ENCODE data around the gene FICD.
A peak's percentile ranks its signal among the peaks of the same experiment; 100 is the strongest.

The FICD gene

DNA sequence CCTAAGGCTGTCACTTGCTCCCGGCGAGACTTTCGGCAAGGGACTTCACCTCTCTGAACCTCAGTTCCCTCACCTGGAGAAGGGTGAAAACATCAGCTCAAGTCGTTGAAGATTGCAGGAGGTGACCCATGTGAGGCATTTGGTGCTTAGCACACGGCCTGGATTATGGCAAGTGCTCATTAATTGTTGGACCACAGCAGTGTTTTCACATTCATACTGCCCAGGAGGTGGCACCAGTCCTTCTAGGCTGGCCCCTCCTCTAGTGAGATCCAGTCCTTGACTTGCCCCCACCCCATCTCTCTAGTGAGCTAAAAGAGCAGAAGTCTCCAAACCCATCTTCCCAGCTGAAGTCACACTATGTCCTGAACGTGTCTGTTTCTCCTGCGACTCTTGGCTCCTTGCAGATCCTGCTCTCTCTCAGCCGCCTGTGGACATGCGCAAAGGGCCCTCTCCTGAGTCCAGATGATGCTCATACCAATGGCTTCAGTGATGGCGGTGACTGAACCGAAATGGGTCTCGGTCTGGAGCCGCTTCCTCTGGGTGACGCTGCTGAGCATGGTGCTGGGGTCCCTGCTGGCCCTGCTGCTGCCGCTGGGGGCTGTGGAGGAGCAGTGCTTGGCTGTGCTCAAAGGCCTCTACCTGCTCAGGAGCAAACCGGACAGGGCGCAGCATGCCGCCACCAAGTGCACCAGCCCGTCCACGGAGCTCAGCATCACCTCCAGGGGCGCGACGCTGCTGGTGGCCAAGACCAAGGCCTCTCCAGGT is 1.6 kb downstream of the FICD start:
- no peak for FAIRE-seq
- no peak for TF ChIP-seq POU2F2 (IDR thresholded peaks at IDR 0.05; ENCODE audit: low read depth, low read length)
- no peak for TF ChIP-seq POLR2A (IDR thresholded peaks at IDR 0.05; ENCODE audit: low read depth, low read length)
- no peak for TF ChIP-seq PAX5 (IDR thresholded peaks at IDR 0.05; ENCODE audit: insufficient read depth, low read length, severe bottlenecking)
- no peak for TF ChIP-seq POLR2AphosphoS5 (IDR thresholded peaks at IDR 0.05; ENCODE audit: low read depth, low read length)
- TF ChIP-seq TAF1 (IDR thresholded peaks at IDR 0.05; ENCODE audit: low read depth, low read length), result no peak
- TF ChIP-seq SPI1 (IDR thresholded peaks at IDR 0.05; ENCODE audit: low read depth, low read length), result no peak
- DNase-seq (ENCODE audit: insufficient read length, low spot score), result no peak

DNA sequence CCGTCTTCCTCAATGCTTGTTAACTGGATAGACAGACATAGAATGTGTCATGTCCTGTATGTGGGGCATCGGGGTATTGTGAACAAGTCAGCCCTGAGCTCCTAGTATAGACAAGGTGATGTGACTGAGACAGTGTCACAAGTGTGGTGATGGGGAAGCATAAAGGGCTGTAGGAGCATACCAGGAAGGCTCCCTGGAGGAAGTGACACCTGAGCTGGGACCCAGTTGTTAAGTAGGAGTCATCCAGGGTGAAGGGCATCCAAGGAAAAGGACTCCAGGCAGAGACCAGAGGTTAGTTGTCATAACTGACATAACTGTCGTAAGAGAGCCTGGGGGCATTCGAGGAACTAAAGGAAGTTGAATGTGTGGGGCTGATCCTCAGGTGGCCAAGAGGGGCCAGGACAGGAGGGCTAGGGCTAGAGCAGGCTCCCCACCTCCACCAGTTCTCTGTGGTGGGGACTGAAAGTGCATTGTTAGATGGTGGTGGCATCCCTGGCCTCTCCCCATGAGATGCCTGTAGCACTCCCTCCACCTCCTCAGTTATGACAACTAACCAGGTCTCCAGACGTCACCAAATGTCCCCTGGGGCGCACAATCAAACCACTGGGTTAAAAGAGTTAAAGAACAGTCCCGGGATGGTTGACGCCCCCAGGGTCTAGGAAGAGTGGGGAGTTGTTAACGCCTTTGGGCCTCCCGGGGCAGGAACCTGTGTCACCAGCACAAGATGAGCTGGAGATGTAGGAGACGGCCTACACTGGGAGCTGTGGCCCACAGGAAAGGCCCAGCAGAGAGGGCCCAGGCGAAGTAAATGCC is 2.4 kb downstream of the FICD start:
- DNase-seq (ENCODE audit: insufficient read length, low spot score) (no peak), FAIRE-seq (no peak)
- TF ChIP-seq TAF1 (IDR thresholded peaks at IDR 0.05; ENCODE audit: low read depth, low read length) (no peak), POLR2A (IDR thresholded peaks at IDR 0.05; ENCODE audit: low read depth, low read length) (no peak), SPI1 (IDR thresholded peaks at IDR 0.05; ENCODE audit: low read depth, low read length) (no peak), POU2F2 (IDR thresholded peaks at IDR 0.05; ENCODE audit: low read depth, low read length) (no peak), PAX5 (IDR thresholded peaks at IDR 0.05; ENCODE audit: insufficient read depth, low read length, severe bottlenecking) (no peak), POLR2AphosphoS5 (IDR thresholded peaks at IDR 0.05; ENCODE audit: low read depth, low read length) (no peak)

DNA sequence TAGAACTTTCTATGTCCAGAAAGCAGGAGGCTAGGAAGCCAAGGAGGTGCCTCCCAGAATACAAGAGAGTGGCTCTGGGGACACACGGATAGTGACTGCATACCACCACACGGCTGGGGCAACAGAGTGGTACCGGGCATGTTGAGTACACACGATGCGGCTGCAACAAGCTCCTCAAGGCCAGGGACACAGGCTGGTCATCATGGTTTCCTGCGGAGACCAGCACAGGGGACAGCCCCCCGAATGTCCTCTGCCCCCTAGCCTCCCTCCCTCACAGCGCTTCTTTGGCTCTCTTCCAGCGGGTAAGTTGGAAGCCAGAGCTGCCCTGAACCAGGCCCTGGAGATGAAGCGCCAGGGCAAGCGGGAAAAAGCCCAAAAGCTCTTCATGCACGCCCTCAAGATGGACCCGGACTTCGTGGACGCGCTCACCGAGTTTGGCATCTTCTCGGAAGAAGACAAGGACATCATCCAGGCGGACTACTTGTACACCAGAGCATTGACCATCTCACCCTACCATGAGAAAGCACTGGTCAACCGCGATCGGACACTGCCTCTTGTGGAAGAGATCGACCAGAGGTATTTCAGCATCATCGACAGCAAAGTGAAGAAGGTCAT is 3.1 kb downstream of the FICD start:
- no peak for FAIRE-seq
- TF ChIP-seq POLR2AphosphoS5 (IDR thresholded peaks at IDR 0.05; ENCODE audit: low read depth, low read length) (no peak), PAX5 (IDR thresholded peaks at IDR 0.05; ENCODE audit: insufficient read depth, low read length, severe bottlenecking) (no peak), TAF1 (IDR thresholded peaks at IDR 0.05; ENCODE audit: low read depth, low read length) (no peak), SPI1 (IDR thresholded peaks at IDR 0.05; ENCODE audit: low read depth, low read length) (no peak), POLR2A (IDR thresholded peaks at IDR 0.05; ENCODE audit: low read depth, low read length) (peak; percentile 6; the same call in 1 of the 2 replicates), POU2F2 (IDR thresholded peaks at IDR 0.05; ENCODE audit: low read depth, low read length) (no peak)

DNA sequence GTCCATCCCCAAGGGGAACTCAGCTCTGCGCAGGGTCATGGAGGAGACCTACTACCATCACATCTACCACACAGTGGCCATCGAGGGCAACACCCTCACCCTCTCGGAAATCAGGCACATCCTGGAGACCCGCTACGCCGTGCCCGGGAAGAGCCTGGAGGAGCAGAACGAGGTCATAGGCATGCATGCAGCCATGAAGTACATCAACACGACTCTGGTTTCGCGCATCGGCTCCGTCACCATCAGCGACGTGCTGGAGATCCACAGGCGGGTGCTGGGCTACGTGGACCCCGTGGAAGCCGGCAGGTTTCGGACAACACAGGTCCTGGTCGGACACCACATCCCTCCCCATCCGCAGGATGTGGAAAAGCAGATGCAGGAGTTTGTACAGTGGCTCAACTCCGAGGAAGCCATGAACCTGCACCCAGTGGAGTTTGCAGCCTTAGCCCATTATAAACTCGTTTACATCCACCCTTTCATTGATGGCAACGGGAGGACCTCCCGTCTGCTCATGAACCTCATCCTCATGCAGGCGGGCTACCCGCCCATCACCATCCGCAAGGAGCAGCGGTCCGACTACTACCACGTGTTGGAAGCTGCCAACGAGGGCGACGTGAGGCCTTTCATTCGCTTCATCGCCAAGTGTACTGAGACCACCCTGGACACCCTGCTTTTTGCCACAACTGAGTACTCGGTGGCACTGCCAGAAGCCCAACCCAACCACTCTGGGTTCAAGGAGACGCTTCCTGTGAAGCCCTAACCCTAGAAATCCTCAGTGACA is 3.8 kb downstream of the FICD start:
- FAIRE-seq, result no peak
- no peak for DNase-seq (ENCODE audit: insufficient read length, low spot score)
- 0 out of 2 replicates have a peak, but pooled peaks have one; percentile 8 for TF ChIP-seq POLR2AphosphoS5 (IDR thresholded peaks at IDR 0.05; ENCODE audit: low read depth, low read length)
- no peak for TF ChIP-seq PAX5 (IDR thresholded peaks at IDR 0.05; ENCODE audit: insufficient read depth, low read length, severe bottlenecking)
- 0 out of 2 replicates have a peak, but pooled peaks have one; percentile 7 for TF ChIP-seq POLR2A (IDR thresholded peaks at IDR 0.05; ENCODE audit: low read depth, low read length)
- TF ChIP-seq SPI1 (IDR thresholded peaks at IDR 0.05; ENCODE audit: low read depth, low read length), result no peak
- TF ChIP-seq TAF1 (IDR thresholded peaks at IDR 0.05; ENCODE audit: low read depth, low read length), result no peak
- TF ChIP-seq POU2F2 (IDR thresholded peaks at IDR 0.05; ENCODE audit: low read depth, low read length), result no peak

More for the DNA sequence above, 3.1 kb downstream of the FICD start:
- DNase-seq (ENCODE audit: insufficient read length, low spot score), result no peak

- DNase-seq (ENCODE audit: insufficient read length, low spot score) (no peak), FAIRE-seq (peak; percentile 40)
- TF ChIP-seq TAF1 (IDR thresholded peaks at IDR 0.05; ENCODE audit: low read depth, low read length) (no peak), POU2F2 (IDR thresholded peaks at IDR 0.05; ENCODE audit: low read depth, low read length) (no peak)
Measured at GRCh38 chr12:108519558-108519957, 4.5 kb downstream of the FICD start.

GRCh38 chr12:108523365-108523764 is 8.3 kb downstream of the FICD start:
- no peak for TF ChIP-seq PAX5 (IDR thresholded peaks at IDR 0.05; ENCODE audit: insufficient read depth, low read length, severe bottlenecking)
- no peak for TF ChIP-seq POLR2A (IDR thresholded peaks at IDR 0.05; ENCODE audit: low read depth, low read length)
- TF ChIP-seq POLR2AphosphoS5 (IDR thresholded peaks at IDR 0.05; ENCODE audit: low read depth, low read length), result no peak
- TF ChIP-seq SPI1 (IDR thresholded peaks at IDR 0.05; ENCODE audit: low read depth, low read length), result no peak
- no peak for TF ChIP-seq TAF1 (IDR thresholded peaks at IDR 0.05; ENCODE audit: low read depth, low read length)
- TF ChIP-seq POU2F2 (IDR thresholded peaks at IDR 0.05; ENCODE audit: low read depth, low read length), result no peak
- FAIRE-seq, result no peak
- DNase-seq (ENCODE audit: insufficient read length, low spot score), result no peak

DNA sequence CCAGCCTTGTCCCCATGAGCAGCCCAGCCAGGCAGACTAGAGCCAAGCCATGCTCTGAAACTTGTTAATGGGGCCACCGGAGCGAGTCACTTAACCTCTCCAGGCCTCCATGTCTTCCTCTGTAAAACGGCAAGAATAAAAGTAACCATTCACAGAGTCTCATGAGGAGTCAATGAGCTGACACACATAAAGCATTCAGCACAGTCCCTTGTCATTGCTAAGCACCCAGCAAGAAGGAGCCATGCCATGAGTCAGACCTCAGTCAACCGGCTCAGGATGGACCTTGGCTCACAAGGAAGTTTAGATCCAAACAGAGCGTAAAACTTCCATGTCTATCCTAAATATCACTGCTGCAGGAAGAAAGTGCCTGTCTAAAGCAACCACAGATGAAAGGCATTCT is 10.6 kb downstream of the FICD start:
- DNase-seq (ENCODE audit: insufficient read length, low spot score), result no peak
- TF ChIP-seq TAF1 (IDR thresholded peaks at IDR 0.05; ENCODE audit: low read depth, low read length), result no peak
- no peak for TF ChIP-seq PAX5 (IDR thresholded peaks at IDR 0.05; ENCODE audit: insufficient read depth, low read length, severe bottlenecking)
- no peak for TF ChIP-seq POU2F2 (IDR thresholded peaks at IDR 0.05; ENCODE audit: low read depth, low read length)
- TF ChIP-seq POLR2AphosphoS5 (IDR thresholded peaks at IDR 0.05; ENCODE audit: low read depth, low read length), result no peak
- no peak for TF ChIP-seq SPI1 (IDR thresholded peaks at IDR 0.05; ENCODE audit: low read depth, low read length)
- TF ChIP-seq POLR2A (IDR thresholded peaks at IDR 0.05; ENCODE audit: low read depth, low read length), result no peak
- FAIRE-seq, result no peak

DNA sequence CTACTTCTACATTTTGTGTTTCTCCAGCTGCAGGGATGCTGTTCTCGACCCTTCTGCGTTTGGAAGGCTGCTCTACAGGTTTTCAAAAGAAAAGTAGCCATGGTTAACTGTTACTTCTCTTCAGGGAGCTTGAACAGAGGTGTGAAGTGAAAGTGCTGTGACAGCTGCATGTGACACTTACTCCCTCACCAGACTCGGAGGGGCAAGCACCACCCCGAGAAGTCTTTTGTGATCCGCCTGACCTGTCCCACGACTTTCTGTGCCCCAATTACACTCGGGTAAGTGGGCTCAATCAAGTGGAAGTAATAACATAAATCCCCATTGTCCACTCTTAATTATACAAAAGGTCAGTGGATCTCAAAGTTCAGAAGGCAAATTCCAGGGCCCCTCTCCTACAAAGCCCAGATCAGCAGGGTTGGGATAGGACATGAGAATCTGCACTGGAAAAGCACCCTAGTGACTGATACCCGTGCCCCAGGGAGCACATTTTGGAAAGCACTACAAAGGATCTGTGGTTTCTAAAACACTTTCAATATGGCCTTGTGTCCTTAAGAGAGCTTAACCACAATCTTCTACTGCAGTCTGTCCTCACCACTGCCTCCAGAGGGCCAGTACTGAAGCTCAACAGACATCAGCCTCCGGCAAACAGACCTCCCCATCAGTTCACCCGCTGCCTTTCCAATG is 11.5 kb downstream of the FICD start:
- TF ChIP-seq POLR2AphosphoS5 (IDR thresholded peaks at IDR 0.05; ENCODE audit: low read depth, low read length) (no peak), POU2F2 (IDR thresholded peaks at IDR 0.05; ENCODE audit: low read depth, low read length) (no peak), TAF1 (IDR thresholded peaks at IDR 0.05; ENCODE audit: low read depth, low read length) (no peak), PAX5 (IDR thresholded peaks at IDR 0.05; ENCODE audit: insufficient read depth, low read length, severe bottlenecking) (no peak), POLR2A (IDR thresholded peaks at IDR 0.05; ENCODE audit: low read depth, low read length) (no peak), SPI1 (IDR thresholded peaks at IDR 0.05; ENCODE audit: low read depth, low read length) (no peak)
- FAIRE-seq (no peak), DNase-seq (ENCODE audit: insufficient read length, low spot score) (no peak)
